Naive thymus-derived CD8-positive, alpha-beta T cell (primary cell): ENCODE measurements around the gene CABP1. TPM values are rescaled to one million over a fixed set of nuclear protein-coding genes. Genes with fewer than 3 reads are reported as not detected.
A peak's percentile ranks its signal among the peaks of the same experiment; 100 is the strongest.

Experiments
- ATAC-seq, 2 donors: fragments of 150-1000 bp; cut with Tn5 transposase in 1 of 2; sonication (Bioruptor Pico), chemical (Tn5 transposase) in 1 of 2; 1 replicate in 1 of 2; 2 replicates in 1 of 2; pipeline ENCODE4 v1.10.0; 2021; ENCODE audit warnings: mild to moderate bottlenecking in 2 of 2, moderate library complexity in 2 of 2
- POLR2A ChIA-PET: fragments of 350-600 bp; sonication (Branson Sonifier 250); formaldehyde crosslinking; loops from one replicate; lab custom pipeline; 2021; ENCODE audit warnings: antibody characterized with exemption; lab: Charles Lee
- DNase-seq, 10 donors: peaks; one replicate each; pipeline versions ENCODE4 v3.0.0 to v3.0.0-alpha.2; 2020 to 2022
- H3K27ac Mint-ChIP-seq, 10 donors: one replicate each; pipeline ENCODE4 v1.8.0; 2020 to 2022; ENCODE audit warnings: mild to moderate bottlenecking in 10 of 10, mixed read lengths in 10 of 10, moderate library complexity in 4 of 10, inconsistent platforms in 1 of 10
- H3K27me3 Mint-ChIP-seq, 5 donors: one replicate each; pipeline ENCODE4 v1.8.0; 2021 to 2022; ENCODE audit warnings: mixed read lengths in 5 of 5
- H3K36me3 Mint-ChIP-seq, 3 donors: one replicate each; pipeline ENCODE4 v1.8.0; 2020 to 2022; ENCODE audit warnings: mixed read lengths in 3 of 3, mild to moderate bottlenecking in 2 of 3, inconsistent platforms in 1 of 3
- H3K4me1 Mint-ChIP-seq, 4 donors: one replicate each; pipeline ENCODE4 v1.8.0; 2021 to 2022; ENCODE audit warnings: mixed read lengths in 4 of 4
- H3K4me3 Mint-ChIP-seq, 10 donors: one replicate each; pipeline ENCODE4 v1.8.0; 2020 to 2022; ENCODE audit warnings: mild to moderate bottlenecking in 10 of 10, mixed read lengths in 10 of 10, moderate library complexity in 6 of 10, inconsistent platforms in 1 of 10
- H3K9me3 Mint-ChIP-seq, 9 donors: one replicate each; pipeline ENCODE4 v1.8.0; 2020 to 2022; ENCODE audit warnings: mixed read lengths in 9 of 9, mild to moderate bottlenecking in 3 of 9, inconsistent platforms in 1 of 9, moderate library complexity in 1 of 9
- polyA plus RNA-seq, 3 donors: library from polyadenylated mRNA; unstranded; fragments of 300-500 nt; fragmentation: Illumina TruSeq; gene quantifications; one replicate each; pipeline ENCODE4 v1.2.3, GENCODE V29; 2021
- total RNA-seq, 8 experiments: library from RNA in 2 of 8; stranded (reverse) in 2 of 8; gene quantifications; one replicate each; pipeline ENCODE4 v1.2.3 and lab custom pipeline; 2021 to 2026

Gene CABP1
- total and polyA plus RNA-seq, 5 experiments from 2014 or later: 0.34 TPM; not detected in 4

DNA sequence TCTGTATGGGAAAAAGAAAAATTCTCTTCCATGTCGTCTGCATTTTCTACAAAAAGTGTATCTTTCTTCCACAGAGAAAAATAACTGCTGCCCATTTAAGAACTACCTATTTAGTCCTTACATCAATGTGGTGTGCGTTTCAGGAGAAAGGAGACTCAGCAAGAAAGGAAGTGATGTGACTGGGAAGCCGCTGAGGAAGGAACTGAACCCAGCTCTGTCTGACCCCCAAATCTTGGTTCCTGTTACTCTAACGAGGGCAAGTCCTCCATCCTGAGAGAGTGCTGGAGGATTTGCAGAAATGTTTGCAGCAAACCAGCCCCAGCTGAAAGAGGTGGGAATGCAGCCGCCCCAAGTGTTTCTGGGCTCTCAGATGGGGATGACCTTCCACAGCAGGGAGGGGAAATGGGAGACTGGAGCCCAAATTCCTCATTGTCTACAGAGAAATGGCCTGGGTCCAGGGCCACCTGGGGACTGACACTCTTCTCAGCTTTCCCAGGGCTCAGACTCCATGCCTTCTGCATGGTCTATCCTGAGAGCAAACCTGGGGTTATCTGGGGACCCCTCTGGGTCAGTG is 39.8 kb downstream of the CABP1 start:
- peaks cover 0 to 28% (median 2%) of the 10 kb centered on the region in 4 donors for H3K4me1 Mint-ChIP-seq
- ATAC-seq: no peak
- no peaks in the 10 kb centered on the region for H3K9me3 Mint-ChIP-seq
- no peak overlapping the region for H3K27ac Mint-ChIP-seq
- POLR2A ChIA-PET: no interaction called here
- no peak for DNase-seq
- peaks cover 0 to 5% (median 0%) of the 10 kb centered on the region in 5 donors for H3K27me3 Mint-ChIP-seq
- H3K4me3 Mint-ChIP-seq: no peak overlapping the region
- H3K36me3 Mint-ChIP-seq: no peaks in the 10 kb centered on the region

DNA sequence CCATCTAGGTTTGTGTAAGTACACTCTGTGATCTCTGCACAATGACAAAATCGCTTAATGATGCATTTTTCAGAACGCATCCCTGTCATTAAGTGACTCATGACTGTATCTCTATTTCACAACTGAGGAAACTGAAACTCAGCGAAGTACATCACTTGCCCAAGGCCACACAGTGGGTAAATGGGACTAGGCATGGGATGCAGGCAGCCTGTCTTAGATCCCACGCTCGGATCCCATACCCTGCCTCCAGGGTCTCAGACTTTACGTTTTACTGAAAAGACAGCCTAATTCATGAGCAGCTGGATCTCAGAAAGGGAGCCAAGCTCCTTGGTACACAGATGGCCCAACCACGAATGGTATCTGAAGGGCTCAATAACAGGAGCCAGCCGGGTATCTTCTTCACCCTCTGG is 44.1 kb downstream of the CABP1 start:
- no peak for DNase-seq
- POLR2A ChIA-PET: interaction anchor here (0.9 kb wide), 1 partner anchor 11 kb away, joined by 4 read pairs; no protein-coding TSS in a partner anchor
- H3K4me3 Mint-ChIP-seq: peak overlapping the region in 5 of 10 donors; percentile 57 to 93 (median 85)

GRCh38 chr12:120685522-120685921 is 45.1 kb downstream of the CABP1 start:
- POLR2A ChIA-PET: interaction anchor here (0.6 to 0.9 kb wide), 2 partner anchors 10 to 19 kb away, joined by 4 to 6 read pairs; no protein-coding TSS in a partner anchor
- peak overlapping the region in 9 of 10 donors; percentile 10 to 98 (median 93) for H3K27ac Mint-ChIP-seq

More for the DNA sequence above, 44.1 kb downstream of the CABP1 start:
- Mint-ChIP-seq H3K4me1 (peaks cover 17 to 44% (median 19%) of the 10 kb centered on the region in 4 donors), H3K27me3 (no peaks in the 10 kb centered on the region), H3K27ac (peak overlapping the region in 4 of 10 donors; percentile 44 to 97 (median 70)), H3K9me3 (no peaks in the 10 kb centered on the region), H3K36me3 (no peaks in the 10 kb centered on the region)
- ATAC-seq: no peak

GRCh38 chr12:120686151-120686689 is 45.8 kb downstream of the CABP1 start:
- DNase-seq (peak in 9 of 10 donors; percentile 94 to 98 (median 97)), ATAC-seq (peak; percentile 75 to 78)
- Mint-ChIP-seq H3K4me3 (peak overlapping the region; percentile 85 to 97 (median 92)), H3K9me3 (no peaks in the 10 kb centered on the region), H3K27ac (peak overlapping the region; percentile 88 to 98 (median 96)), H3K4me1 (peaks cover 19 to 56% (median 34%) of the 10 kb centered on the region in 4 donors), H3K27me3 (no peaks in the 10 kb centered on the region), H3K36me3 (no peaks in the 10 kb centered on the region)
- POLR2A ChIA-PET: interaction anchor here (0.5 to 2.0 kb wide), 6 partner anchors 13 to 1581 kb away, joined by 4 to 11 read pairs (median 6); partner anchors contain the start of genes POP5, RNU4-2, RPLP0 and UNC119B

More at GRCh38 chr12:120685522-120685921, 45.1 kb downstream of the CABP1 start:
- Mint-ChIP-seq H3K9me3 (no peaks in the 10 kb centered on the region), H3K4me1 (peaks cover 17 to 49% (median 28%) of the 10 kb centered on the region in 4 donors), H3K4me3 (peak overlapping the region in 9 of 10 donors; percentile 85 to 97 (median 92)), H3K36me3 (no peaks in the 10 kb centered on the region), H3K27me3 (no peaks in the 10 kb centered on the region)
- no peak for DNase-seq
- no peak for ATAC-seq

DNA sequence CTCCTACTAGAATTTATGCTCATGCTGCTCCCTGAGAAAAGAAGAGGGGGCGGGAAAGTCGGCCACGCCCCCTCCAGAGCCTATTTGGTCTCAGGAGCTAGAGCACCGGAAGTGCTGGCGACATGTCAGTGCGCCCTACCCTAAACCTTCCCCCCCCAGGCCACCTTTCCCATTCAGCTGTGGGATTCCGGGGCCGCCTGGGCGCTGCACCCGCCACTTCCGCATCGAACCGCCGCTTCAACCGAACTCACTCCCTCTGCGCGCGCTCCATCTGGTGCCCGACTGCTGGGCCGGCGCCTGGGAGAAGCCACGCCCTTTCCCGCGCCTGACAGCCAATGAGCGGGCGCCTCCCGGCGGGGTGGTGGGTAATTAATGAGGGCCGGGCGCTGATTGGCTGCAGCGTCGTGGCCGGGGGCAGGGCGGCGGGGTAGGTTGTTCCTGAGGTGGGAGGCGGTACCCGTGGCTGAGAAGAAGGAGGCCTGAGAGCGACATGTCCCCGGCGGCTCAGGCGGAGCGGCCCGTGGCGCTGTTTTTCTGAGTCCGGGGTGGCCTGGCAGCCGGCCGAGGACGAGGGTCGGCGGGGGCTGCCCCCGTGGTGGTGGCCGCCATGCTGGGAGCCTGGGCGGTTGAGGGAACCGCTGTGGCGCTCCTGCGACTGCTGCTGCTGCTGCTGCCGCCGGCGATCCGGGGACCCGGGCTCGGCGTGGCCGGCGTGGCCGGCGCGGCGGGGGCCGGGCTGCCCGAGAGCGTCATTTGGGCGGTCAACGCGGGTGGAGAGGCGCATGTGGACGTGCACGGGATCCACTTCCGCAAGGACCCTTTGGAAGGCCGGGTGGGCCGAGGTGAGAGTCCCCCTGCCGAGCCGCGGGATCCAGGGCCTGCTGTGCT is 46.5 kb downstream of the CABP1 start, which contains the start of gene MLEC:
MLEC (plus strand) TSS at position 460 of the 888 bp plus-strand sequence; CDS start at position 608, 148 bp downstream.
- Mint-ChIP-seq H3K4me3 (peak within 1 kb of the TSS; percentile 85 to 97 (median 92)), H3K27me3 (no peaks in the 10 kb centered on the region), H3K9me3 (no peaks in the 10 kb centered on the region), H3K27ac (peak within 1 kb of the TSS; percentile 88 to 98 (median 96)), H3K36me3 (no peaks in the 10 kb centered on the region), H3K4me1 (peaks cover 19 to 62% (median 39%) of the 10 kb centered on the region in 4 donors)
- DNase-seq: peak; percentile 98 to 100 (median 99)
- peak; percentile 81 to 83 for ATAC-seq
- POLR2A ChIA-PET: interaction anchor here (0.5 to 2.0 kb wide), 8 partner anchors 12 to 1580 kb away, joined by 3 to 11 read pairs (median 6); partner anchors contain the start of genes POP5, RNU4-2, RPLP0 and UNC119B

DNA sequence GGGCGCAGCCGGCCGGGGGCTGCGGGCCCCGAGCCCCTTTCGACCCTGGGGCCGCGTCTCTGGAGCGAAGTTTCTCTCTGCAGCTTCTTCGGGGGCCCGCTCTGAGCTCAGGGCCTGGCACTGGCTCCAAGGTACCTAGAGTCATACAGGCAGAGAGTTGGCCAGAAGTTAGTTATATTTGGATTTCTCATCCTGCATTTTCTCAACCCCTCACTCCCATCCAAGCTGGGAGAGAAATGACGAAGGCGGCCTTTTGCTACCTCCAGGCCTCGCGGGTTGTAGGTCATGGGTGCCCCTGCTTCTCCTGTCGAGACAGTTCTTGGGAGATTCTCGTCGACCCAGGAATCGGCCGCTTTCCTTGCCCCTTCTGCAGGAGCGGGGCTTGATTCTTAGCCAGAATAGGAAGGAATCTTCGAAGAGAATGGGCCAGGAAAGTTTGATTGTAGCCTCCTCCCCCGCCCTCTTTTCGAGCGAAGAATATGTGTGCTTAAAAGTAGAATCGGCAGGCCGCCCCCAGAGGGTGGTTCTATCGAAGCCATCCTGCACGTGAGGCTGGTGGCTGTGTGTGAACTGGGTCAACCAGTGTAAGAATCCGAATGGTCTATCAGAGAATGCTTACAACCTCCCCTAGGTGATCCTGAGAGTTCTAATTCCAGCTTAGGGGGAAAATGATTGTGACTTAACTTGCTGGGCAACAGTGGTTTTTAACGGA is 47.3 kb downstream of the CABP1 start:
- POLR2A ChIA-PET: interaction anchor here (1.0 to 2.0 kb wide), 4 partner anchors 11 to 487 kb away, joined by 4 to 11 read pairs (median 6); partner anchors contain the start of genes POP5, RPLP0 and UNC119B
- H3K4me1 Mint-ChIP-seq: peaks cover 26 to 70% (median 47%) of the 10 kb centered on the region in 4 donors
- peak overlapping the region; percentile 85 to 91 (median 89) for H3K4me3 Mint-ChIP-seq
- DNase-seq (peak in 6 of 10 donors; percentile 12 to 33 (median 16)), ATAC-seq (no peak)
- H3K36me3 Mint-ChIP-seq: peaks cover 0 to 4% (median 0%) of the 10 kb centered on the region in 3 donors
- peak overlapping the region in 9 of 10 donors; percentile 70 to 90 (median 80) for H3K27ac Mint-ChIP-seq
- no peaks in the 10 kb centered on the region for H3K27me3 Mint-ChIP-seq
- H3K9me3 Mint-ChIP-seq: no peaks in the 10 kb centered on the region

GRCh38 chr12:120688527-120689071 is 48.2 kb downstream of the CABP1 start:
- Mint-ChIP-seq H3K4me3 (peak overlapping the region; percentile 85 to 91 (median 89)), H3K27ac (peak overlapping the region in 8 of 10 donors; percentile 25 to 90 (median 80)), H3K9me3 (no peaks in the 10 kb centered on the region), H3K36me3 (peaks cover 0 to 11% (median 0%) of the 10 kb centered on the region in 3 donors), H3K4me1 (peaks cover 28 to 74% (median 53%) of the 10 kb centered on the region in 4 donors), H3K27me3 (no peaks in the 10 kb centered on the region)
- ATAC-seq: no peak
- no peak for DNase-seq
- POLR2A ChIA-PET: no interaction called here

DNA sequence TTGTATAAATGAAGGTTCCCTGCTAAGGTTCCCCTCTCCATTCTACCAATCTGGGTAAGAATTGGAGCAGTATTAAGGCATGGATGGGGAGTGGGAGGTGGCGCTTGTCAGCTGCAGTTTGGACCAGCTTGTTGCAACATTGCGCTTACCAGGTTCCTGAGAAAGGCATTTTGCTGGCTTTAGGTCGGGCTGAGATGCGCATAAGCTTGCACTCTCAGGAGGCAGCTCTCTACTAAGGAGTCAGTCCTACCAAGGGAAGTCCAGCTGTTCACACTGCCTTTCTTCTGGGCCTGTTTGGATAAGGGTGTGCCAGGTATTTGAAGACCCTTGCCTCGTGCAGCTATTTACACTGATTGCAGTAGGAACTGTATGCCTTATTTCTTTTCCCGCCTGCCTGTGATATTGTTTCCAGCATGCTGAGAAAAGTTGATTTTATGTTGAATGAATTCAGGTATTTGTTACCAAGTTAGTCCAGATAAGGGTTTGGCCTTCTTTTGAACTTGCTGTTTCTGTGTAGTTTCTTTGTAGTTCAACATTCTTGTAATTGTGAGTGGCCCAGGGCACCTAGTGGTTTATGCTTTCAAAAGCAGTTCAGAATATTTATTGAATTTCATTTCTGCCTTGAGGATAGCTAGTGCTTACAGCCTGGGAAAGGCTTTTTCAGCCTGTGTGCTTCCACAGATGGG is 49.1 kb downstream of the CABP1 start:
- H3K27me3 Mint-ChIP-seq: no peaks in the 10 kb centered on the region
- peak overlapping the region in 2 of 10 donors; percentile 19 to 40 for H3K27ac Mint-ChIP-seq
- ATAC-seq: no peak
- H3K4me3 Mint-ChIP-seq: peak overlapping the region in 8 of 10 donors; percentile 85 to 91 (median 90)
- no peak for DNase-seq
- POLR2A ChIA-PET: interaction anchor here (0.7 kb wide), 1 partner anchor 19 kb away, joined by 3 read pairs; no protein-coding TSS in a partner anchor
- peaks cover 28 to 71% (median 53%) of the 10 kb centered on the region in 4 donors for H3K4me1 Mint-ChIP-seq
- peaks cover 0 to 19% (median 2%) of the 10 kb centered on the region in 3 donors for H3K36me3 Mint-ChIP-seq
- no peaks in the 10 kb centered on the region for H3K9me3 Mint-ChIP-seq

DNA sequence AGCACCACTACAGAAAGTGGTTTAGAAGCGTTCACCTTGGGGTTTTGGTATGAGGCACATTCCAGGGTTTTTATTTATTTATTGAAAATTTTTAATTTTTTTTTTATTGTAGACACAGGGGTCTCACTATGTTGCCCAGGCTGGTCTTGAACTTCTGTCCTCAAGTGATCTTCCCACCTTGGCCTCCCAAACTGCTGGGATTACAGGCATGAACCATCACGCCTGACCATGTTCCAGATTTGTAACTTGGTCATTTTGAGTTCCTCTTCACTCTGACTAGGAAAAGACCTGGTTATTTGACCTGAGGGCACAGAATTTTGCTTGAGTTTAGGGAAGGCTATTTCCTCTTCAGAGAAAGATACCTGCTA is 49.6 kb downstream of the CABP1 start:
- peaks cover 30 to 66% (median 53%) of the 10 kb centered on the region in 4 donors for H3K4me1 Mint-ChIP-seq
- POLR2A ChIA-PET: interaction anchor here (0.7 kb wide), 1 partner anchor 19 kb away, joined by 3 read pairs; no protein-coding TSS in a partner anchor

DNA sequence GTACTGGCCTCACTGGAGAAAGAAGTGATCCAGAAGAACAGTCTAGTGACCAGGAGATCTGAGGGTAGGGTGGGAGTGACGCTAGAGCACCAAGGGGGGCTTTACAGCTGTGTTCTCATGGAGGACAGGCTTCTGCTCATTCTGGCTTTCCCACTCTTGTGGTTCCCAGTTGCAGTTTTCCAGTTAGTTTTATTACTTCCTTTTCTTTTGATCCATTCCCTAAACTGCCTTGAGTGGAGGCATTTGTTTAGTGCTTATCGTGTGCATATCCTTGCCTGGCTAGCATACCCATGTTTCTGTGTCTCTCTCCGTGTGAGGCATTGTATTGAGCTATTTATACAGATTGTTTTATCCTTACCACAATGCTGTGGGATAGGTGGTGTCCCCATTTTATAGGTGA is 50.6 kb downstream of the CABP1 start:
- Mint-ChIP-seq H3K4me3 (no peak overlapping the region), H3K4me1 (peaks cover 30 to 58% (median 53%) of the 10 kb centered on the region in 4 donors), H3K36me3 (peaks cover 5 to 33% (median 14%) of the 10 kb centered on the region in 3 donors), H3K27ac (peak overlapping the region in 1 of 10 donors; percentile 73), H3K27me3 (no peaks in the 10 kb centered on the region), H3K9me3 (no peaks in the 10 kb centered on the region)
- POLR2A ChIA-PET: no interaction called here
- ATAC-seq (no peak), DNase-seq (no peak)

More for the DNA sequence above, 49.6 kb downstream of the CABP1 start:
- Mint-ChIP-seq H3K36me3 (peaks cover 4 to 24% (median 6%) of the 10 kb centered on the region in 3 donors), H3K4me3 (no peak overlapping the region), H3K9me3 (no peaks in the 10 kb centered on the region), H3K27ac (no peak overlapping the region), H3K27me3 (no peaks in the 10 kb centered on the region)
- ATAC-seq (no peak), DNase-seq (no peak)
